Measurements from ENCODE around the gene CDKL1. TPM values are rescaled to one million over a fixed set of nuclear protein-coding genes. Genes with fewer than 3 reads are reported as not detected.
A peak's percentile ranks its signal among the peaks of the same experiment; 100 is the strongest.

CDKL1 gene
- total and polyA plus RNA-seq, 2 of the 13 experiments (the other 11 are each of a cell fraction or from before 2014, with no cell fraction given), result 4.4 to 5.1 TPM

DNA sequence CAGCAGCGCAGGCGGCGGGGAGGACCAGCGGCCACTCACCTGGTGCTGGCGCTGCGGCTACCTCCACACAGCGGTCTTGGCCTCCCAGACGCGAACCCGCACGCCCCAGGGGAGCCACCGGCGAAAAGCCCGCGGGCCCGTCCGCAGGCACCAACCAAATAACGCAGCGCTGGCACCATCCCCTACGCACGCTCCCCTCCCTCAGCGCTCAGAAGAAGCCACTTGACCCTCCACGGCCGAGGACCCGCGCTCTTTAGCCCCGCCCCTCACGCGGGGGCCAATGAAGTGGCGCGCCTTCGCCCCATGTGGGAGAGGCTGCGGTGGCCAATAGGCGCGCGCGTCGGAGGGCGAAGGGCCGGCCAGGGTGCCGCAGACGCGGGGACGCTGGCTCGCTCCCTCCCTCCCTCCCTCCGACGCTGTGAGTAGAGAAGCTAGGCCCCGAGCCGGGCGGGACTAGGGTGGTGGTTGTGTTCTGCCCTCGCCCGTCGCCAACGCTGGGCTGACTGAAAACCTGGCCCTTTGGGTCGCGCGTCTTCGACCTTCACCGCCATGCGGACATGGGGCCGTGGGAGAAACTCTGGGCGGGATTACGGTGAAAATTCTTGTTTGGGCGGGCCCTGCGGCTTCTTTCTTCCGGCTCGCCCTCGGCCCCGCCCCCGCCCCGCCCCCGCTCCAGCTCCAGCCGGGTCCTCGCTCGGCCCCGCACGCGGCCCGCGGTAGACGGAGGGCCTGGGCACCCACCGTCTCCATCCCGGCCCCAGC, 84.5 kb downstream of the CDKL1 start, which contains the start of the genes DMAC2L and L2HGDH (continued):
- TF ChIP-seq ZNF34 (CRISPR knock-in tag; IDR thresholded peaks at IDR 0.05; ENCODE audit: borderline replicate concordance), result 0 out of 2 replicates have a peak, but pooled peaks have one; percentile 81
- peak; percentile 64; the same call in 1 of the 2 replicates for TF ChIP-seq RFXAP (CRISPR knock-in tag; IDR thresholded peaks at IDR 0.05; ENCODE audit: borderline replicate concordance)
- peak; percentile 81 for TF ChIP-seq SPEN (CRISPR knock-in tag; IDR thresholded peaks at IDR 0.05; ENCODE audit: low read depth)
- peak; percentile 94 for TF ChIP-seq ZMYM4 (CRISPR knock-in tag; IDR thresholded peaks at IDR 0.05)
- peak; percentile 91 for TF ChIP-seq ATF7-NPFF (CRISPR knock-in tag; IDR thresholded peaks at IDR 0.05; ENCODE audit: low read depth)
- TF ChIP-seq NCOR1 (IDR thresholded peaks at IDR 0.05; ENCODE audit: borderline replicate concordance, low read length), result no peak
- peak; percentile 36; the same call in 1 of the 2 replicates for TF ChIP-seq ZNF570 (CRISPR knock-in tag; IDR thresholded peaks at IDR 0.05; ENCODE audit: borderline replicate concordance)
- no peak for TF ChIP-seq MEIS2 (CRISPR knock-in tag; IDR thresholded peaks at IDR 0.05)
- TF ChIP-seq, protein P1, sequence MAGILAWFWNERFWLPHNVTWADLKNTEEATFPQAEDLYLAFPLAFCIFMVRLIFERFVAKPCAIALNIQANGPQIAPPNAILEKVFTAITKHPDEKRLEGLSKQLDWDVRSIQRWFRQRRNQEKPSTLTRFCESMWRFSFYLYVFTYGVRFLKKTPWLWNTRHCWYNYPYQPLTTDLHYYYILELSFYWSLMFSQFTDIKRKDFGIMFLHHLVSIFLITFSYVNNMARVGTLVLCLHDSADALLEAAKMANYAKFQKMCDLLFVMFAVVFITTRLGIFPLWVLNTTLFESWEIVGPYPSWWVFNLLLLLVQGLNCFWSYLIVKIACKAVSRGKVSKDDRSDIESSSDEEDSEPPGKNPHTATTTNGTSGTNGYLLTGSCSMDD (CRISPR knock-in tag; IDR thresholded peaks at IDR 0.05), result peak; percentile 81; the same call in 1 of the 2 replicates
- no peak for TF ChIP-seq NR1H2 (CRISPR knock-in tag; IDR thresholded peaks at IDR 0.05; ENCODE audit: borderline replicate concordance, low read depth)
- TF ChIP-seq MED8 (CRISPR knock-in tag; IDR thresholded peaks at IDR 0.05; ENCODE audit: insufficient replicate concordance), result peak; percentile 39
- TF ChIP-seq, protein P2, sequence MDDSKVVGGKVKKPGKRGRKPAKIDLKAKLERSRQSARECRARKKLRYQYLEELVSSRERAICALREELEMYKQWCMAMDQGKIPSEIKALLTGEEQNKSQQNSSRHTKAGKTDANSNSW (CRISPR knock-in tag; IDR thresholded peaks at IDR 0.05; ENCODE audit: borderline replicate concordance), result peak; percentile 92; the same call in 1 of the 2 replicates
- no peak for TF ChIP-seq JDP2 (CRISPR knock-in tag; IDR thresholded peaks at IDR 0.05; ENCODE audit: borderline replicate concordance)
- TF ChIP-seq ZSCAN12 (CRISPR knock-in tag; IDR thresholded peaks at IDR 0.05), result peak; percentile 68; the same call in 1 of the 2 replicates
- TF ChIP-seq ISX (CRISPR knock-in tag; conservative IDR thresholded peaks at IDR 0.05), result no peak
- TF ChIP-seq KDM5A (IDR thresholded peaks at IDR 0.05; ENCODE audit: borderline replicate concordance, low read length), result peak; percentile 46; the same call in 1 of the 2 replicates
- TF ChIP-seq HES4 (CRISPR knock-in tag; IDR thresholded peaks at IDR 0.05; ENCODE audit: borderline replicate concordance), result peak; percentile 80
- 0 out of 2 replicates have a peak, but pooled peaks have one; percentile 36 for TF ChIP-seq RXRB (CRISPR knock-in tag; IDR thresholded peaks at IDR 0.05; ENCODE audit: borderline replicate concordance)
- peak; percentile 56 for TF ChIP-seq SNAPC2 (CRISPR knock-in tag; IDR thresholded peaks at IDR 0.05)
- peak; percentile 10; the same call in 1 of the 2 replicates for TF ChIP-seq MIER2 (CRISPR knock-in tag; IDR thresholded peaks at IDR 0.05)
- TF ChIP-seq, protein P3, sequence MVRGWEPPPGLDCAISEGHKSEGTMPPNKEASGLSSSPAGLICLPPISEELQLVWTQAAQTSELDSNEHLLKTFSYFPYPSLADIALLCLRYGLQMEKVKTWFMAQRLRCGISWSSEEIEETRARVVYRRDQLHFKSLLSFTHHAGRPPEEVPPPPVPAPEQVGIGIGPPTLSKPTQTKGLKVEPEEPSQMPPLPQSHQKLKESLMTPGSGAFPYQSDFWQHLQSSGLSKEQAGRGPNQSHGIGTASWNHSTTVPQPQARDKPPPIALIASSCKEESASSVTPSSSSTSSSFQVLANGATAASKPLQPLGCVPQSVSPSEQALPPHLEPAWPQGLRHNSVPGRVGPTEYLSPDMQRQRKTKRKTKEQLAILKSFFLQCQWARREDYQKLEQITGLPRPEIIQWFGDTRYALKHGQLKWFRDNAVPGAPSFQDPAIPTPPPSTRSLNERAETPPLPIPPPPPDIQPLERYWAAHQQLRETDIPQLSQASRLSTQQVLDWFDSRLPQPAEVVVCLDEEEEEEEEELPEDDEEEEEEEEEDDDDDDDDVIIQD (CRISPR knock-in tag; IDR thresholded peaks at IDR 0.05; ENCODE audit: low read depth), result 0 out of 2 replicates have a peak, but pooled peaks have one; percentile 16
- peak; percentile 10; the same call in 1 of the 2 replicates for TF ChIP-seq CREB1 (IDR thresholded peaks at IDR 0.05)
- TF ChIP-seq CREB1 (CRISPR knock-in tag; IDR thresholded peaks at IDR 0.05), result peak; percentile 59; the same call in 1 of the 2 replicates
